Measurements from ENCODE around the gene LETMD1. TPM values are rescaled to one million over a fixed set of nuclear protein-coding genes. Genes with fewer than 3 reads are reported as not detected.

LETMD1 gene
- total RNA-seq, 2 experiments from 2014 or later, result 51.8 to 54.1 TPM

DNA sequence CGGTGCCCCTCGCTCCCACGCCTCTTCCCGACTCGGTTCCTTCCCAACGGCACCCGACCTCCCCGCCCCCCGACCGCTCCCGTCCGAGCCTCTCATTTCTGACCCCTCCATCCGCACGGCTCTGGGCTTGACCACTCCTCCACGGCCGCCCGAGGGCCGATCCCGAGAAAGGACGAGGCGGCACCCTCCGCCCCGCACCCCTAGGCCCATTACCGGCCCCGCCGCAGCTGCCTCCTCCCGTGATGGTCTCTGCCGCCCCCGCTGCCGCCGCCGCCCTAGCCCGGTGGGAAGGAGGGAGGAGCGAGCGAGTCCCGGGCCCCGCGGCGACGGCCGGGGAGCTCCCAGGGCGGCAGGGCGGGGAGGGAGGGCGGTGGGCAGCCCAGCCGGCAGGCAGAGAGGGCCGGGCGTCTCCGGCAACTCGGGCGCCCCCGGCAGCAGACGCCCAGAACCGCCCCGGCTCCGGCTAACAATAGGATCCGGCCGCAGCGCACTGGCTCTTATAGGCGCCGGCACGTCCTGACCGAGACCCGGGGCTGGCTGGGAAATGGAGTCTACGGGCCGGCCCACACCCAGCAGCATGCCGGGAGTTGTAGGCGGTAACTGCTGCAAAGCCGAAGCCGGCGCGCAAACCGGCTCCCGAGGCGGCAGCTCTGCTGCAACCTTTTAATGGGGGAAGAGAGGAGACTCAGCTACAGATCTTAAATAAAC, 35.2 kb downstream of the LETMD1 start, which contains the start of gene CSRNP2:
Gene CSRNP2, minus strand, starts transcription at position 471 of the 708 bp plus-strand sequence. CDS start 7,035 bp downstream, outside the sequence.
- Mint-ChIP-seq H3K36me3 (ENCODE audit: low read depth) (peaks cover 20% of the 10 kb centered on the region), H3K4me3 (peak within 1 kb of the TSS; percentile 95), H3K9me3 (no peaks in the 10 kb centered on the region), H3K4me1 (ENCODE audit: low read depth) (peaks cover 41% of the 10 kb centered on the region), H3K27ac (peak within 1 kb of the TSS; percentile 87), H3K27me3 (no peaks in the 10 kb centered on the region)
- TF ChIP-seq, protein P1, sequence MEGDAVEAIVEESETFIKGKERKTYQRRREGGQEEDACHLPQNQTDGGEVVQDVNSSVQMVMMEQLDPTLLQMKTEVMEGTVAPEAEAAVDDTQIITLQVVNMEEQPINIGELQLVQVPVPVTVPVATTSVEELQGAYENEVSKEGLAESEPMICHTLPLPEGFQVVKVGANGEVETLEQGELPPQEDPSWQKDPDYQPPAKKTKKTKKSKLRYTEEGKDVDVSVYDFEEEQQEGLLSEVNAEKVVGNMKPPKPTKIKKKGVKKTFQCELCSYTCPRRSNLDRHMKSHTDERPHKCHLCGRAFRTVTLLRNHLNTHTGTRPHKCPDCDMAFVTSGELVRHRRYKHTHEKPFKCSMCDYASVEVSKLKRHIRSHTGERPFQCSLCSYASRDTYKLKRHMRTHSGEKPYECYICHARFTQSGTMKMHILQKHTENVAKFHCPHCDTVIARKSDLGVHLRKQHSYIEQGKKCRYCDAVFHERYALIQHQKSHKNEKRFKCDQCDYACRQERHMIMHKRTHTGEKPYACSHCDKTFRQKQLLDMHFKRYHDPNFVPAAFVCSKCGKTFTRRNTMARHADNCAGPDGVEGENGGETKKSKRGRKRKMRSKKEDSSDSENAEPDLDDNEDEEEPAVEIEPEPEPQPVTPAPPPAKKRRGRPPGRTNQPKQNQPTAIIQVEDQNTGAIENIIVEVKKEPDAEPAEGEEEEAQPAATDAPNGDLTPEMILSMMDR (IDR thresholded peaks at IDR 0.05), result peak; percentile 34
- intact Hi-C loops (cut with DNase I, micrococcal nuclease), result loop anchor here (1.0 to 10.0 kb wide), 7 partner anchors 35 to 321 kb away; partner anchors contain the start of genes ATF1 (in 2 of the 2), DAZAP2 (in 2 of the 2), LETMD1 (in 1 of the 2) and POU6F1 (in 1 of the 2)
- ChIA-PET CTCF (interaction anchor here (1.3 to 1.5 kb wide), 2 partner anchors 61 to 318 kb away, joined by 3 read pairs; no protein-coding TSS in a partner anchor), POLR2A (interaction anchor here (0.6 to 2.9 kb wide), 15 partner anchors 17 to 1923 kb away, joined by 3 to 26 read pairs (median 4); partner anchors contain the start of genes ATF1, DAZAP2, EIF4B and LETMD1)
- H3K36me3 ChIP-seq (ENCODE audit: insufficient read depth, low read length), result no peaks in the 10 kb centered on the region
- peak; percentile 99 for ATAC-seq (ENCODE audit: poor library complexity)
- H3K9me3 ChIP-seq (ENCODE audit: control insufficient read depth in 1 of 2, insufficient read depth in 1 of 2, low read length in 2 of 2), result no peaks in the 10 kb centered on the region
- peak within 1 kb of the TSS; percentile 84 for H3K4me3 ChIP-seq (ENCODE audit: low read length)
- H3K4me1 ChIP-seq (ENCODE audit: insufficient read depth, low read length), result peaks cover 20% of the 10 kb centered on the region
- H3K27ac ChIP-seq (ENCODE audit: low read depth in 1 of 2, low read length in 2 of 2), result peak within 1 kb of the TSS; percentile 40 to 71
- DNase-seq, result peak; percentile 92 to 97 (median 94)
- H3K27me3 ChIP-seq (ENCODE audit: control insufficient read depth in 1 of 2, insufficient read depth in 2 of 2, low read length in 2 of 2), result no peaks in the 10 kb centered on the region

DNA sequence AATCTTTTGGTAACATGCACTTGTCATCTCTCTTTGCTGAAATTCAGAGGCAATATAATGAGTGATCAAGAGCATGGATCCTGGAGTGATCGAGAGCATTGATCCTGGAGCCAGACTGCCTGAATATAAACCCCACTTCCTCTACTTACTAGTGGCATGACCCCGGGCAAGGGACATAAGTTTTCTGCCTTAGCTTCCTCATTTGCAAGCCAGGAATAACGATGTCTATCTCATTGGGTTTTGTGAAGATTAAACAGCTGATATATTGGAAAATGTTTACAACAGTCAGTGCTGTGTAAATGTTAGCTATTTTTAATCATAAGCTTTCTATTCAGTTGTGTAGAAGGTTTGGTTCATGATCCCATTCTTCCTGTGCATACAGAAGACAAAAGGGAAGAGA, 37.6 kb downstream of the LETMD1 start:
- ATAC-seq (ENCODE audit: poor library complexity) (no peak), DNase-seq (no peak)
- H3K9me3 Mint-ChIP-seq, result no peaks in the 10 kb centered on the region
- POLR2A ChIA-PET, result no interaction called here
- Histone ChIP-seq H3K4me3 (ENCODE audit: low read length) (no peak overlapping the region), H3K27ac (ENCODE audit: low read depth in 1 of 2, low read length in 2 of 2) (no peak overlapping the region), H3K4me1 (ENCODE audit: insufficient read depth, low read length) (peaks cover 20% of the 10 kb centered on the region), H3K27me3 (ENCODE audit: control insufficient read depth in 1 of 2, insufficient read depth in 2 of 2, low read length in 2 of 2) (no peaks in the 10 kb centered on the region), H3K36me3 (ENCODE audit: insufficient read depth, low read length) (no peaks in the 10 kb centered on the region), H3K9me3 (ENCODE audit: control insufficient read depth in 1 of 2, insufficient read depth in 1 of 2, low read length in 2 of 2) (no peaks in the 10 kb centered on the region)
- H3K27me3 Mint-ChIP-seq, result no peaks in the 10 kb centered on the region
- H3K4me3 Mint-ChIP-seq, result peak overlapping the region; percentile 60
- peaks cover 24% of the 10 kb centered on the region for H3K4me1 Mint-ChIP-seq (ENCODE audit: low read depth)
- H3K27ac Mint-ChIP-seq, result no peak overlapping the region
- H3K36me3 Mint-ChIP-seq (ENCODE audit: low read depth), result peaks cover 8% of the 10 kb centered on the region
- CTCF ChIA-PET, result interaction anchor here (0.7 kb wide), 1 partner anchor 256 kb away, joined by 3 read pairs; no protein-coding TSS in a partner anchor
- intact Hi-C loops (cut with DNase I, micrococcal nuclease), result loop anchor here in 1 of 2 experiments (10.0 kb wide), 1 partner anchor 321 kb away; the partner anchor contains the start of gene ATF1
- TF ChIP-seq, protein P1 (IDR thresholded peaks at IDR 0.05), result no peak

DNA sequence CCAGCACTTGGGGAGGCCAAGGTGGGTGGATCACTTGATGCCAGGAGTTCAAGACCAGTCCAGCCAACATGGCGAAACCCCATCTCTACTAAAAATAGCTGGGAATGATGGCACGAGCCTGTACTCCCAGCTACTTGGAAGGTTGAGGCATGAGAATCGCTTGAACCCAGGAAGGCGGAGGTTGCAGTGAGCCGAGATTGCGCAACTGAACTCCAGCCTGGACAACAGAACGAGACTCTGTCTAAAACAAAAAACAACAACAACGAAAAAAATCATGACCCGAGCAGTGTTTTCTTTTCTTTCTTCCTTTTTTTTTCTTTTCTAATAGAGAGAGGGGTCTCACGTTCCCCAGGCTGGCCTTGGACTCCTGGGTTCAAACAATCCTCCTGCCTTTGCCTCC, 38.8 kb downstream of the LETMD1 start:
- H3K4me1 ChIP-seq (ENCODE audit: insufficient read depth, low read length), result peaks cover 18% of the 10 kb centered on the region
- DNase-seq, result no peak
- no peaks in the 10 kb centered on the region for H3K27me3 ChIP-seq (ENCODE audit: control insufficient read depth in 1 of 2, insufficient read depth in 2 of 2, low read length in 2 of 2)
- peaks cover 14% of the 10 kb centered on the region for H3K36me3 Mint-ChIP-seq (ENCODE audit: low read depth)
- H3K4me1 Mint-ChIP-seq (ENCODE audit: low read depth), result peaks cover 16% of the 10 kb centered on the region
- H3K27ac ChIP-seq (ENCODE audit: low read depth in 1 of 2, low read length in 2 of 2), result no peak overlapping the region
- no peak overlapping the region for H3K27ac Mint-ChIP-seq
- H3K36me3 ChIP-seq (ENCODE audit: insufficient read depth, low read length), result no peaks in the 10 kb centered on the region
- intact Hi-C loops (cut with DNase I, micrococcal nuclease), result loop anchor here in 1 of 2 experiments (10.0 kb wide), 1 partner anchor 322 kb away; the partner anchor contains the start of gene ATF1
- TF ChIP-seq, protein P1 (IDR thresholded peaks at IDR 0.05), result no peak
- no peak for ATAC-seq (ENCODE audit: poor library complexity)
- no peak overlapping the region for H3K4me3 Mint-ChIP-seq
- H3K27me3 Mint-ChIP-seq, result no peaks in the 10 kb centered on the region
- ChIA-PET POLR2A (no interaction called here), CTCF (no interaction called here)
- no peaks in the 10 kb centered on the region for H3K9me3 ChIP-seq (ENCODE audit: control insufficient read depth in 1 of 2, insufficient read depth in 1 of 2, low read length in 2 of 2)
- no peaks in the 10 kb centered on the region for H3K9me3 Mint-ChIP-seq
- no peak overlapping the region for H3K4me3 ChIP-seq (ENCODE audit: low read length)

Measured in CD4-positive, alpha-beta T cell (primary cell).